SK-N-SH (cell line): Measurements from ENCODE around the gene CD81. TPM values are rescaled to one million over a fixed set of nuclear protein-coding genes. Genes with fewer than 3 reads are reported as not detected.

Experiments used
- CTCF ChIA-PET: fragments of 300-600, 350-600 bp; formaldehyde crosslinking; extraction: SDS; loops from one replicate; lab custom pipeline; 2021; lab: Yijun Ruan, JAX
- POLR2A ChIA-PET: fragments of 350-600 bp; sonication (Branson Sonifier 250); formaldehyde crosslinking; extraction: SDS; loops from one replicate; lab custom pipeline; 2020; ENCODE audit warnings: antibody characterized with exemption, inconsistent platforms; lab: Yijun Ruan, JAX
- DNase-seq: peaks from one replicate; pipeline ENCODE4 v3.0.0; 2012
- H2AFZ ChIP-seq: fragments of 200-600 bp; sonication (generic); 2 replicates; pipeline ENCODE4 v1.8.1; 2016; ENCODE audit warnings: antibody characterized with exemption, mild to moderate bottlenecking, low read depth
- H3F3A ChIP-seq: fragments of 200-600 bp; sonication (generic); replicated peaks from 2 replicates; pipeline ENCODE3; 2016; ENCODE audit warnings: antibody characterized with exemption, mild to moderate bottlenecking; ENCODE audit not compliant: insufficient read depth
- H3K27ac ChIP-seq, 2 experiments: fragments of 200-500 bp in 1 of 2; fragments of 200-600 bp in 1 of 2; sonication (Bioruptor generic) in 1 of 2; sonication (generic), shearing (Covaris generic) in 1 of 2; 2 replicates each; pipeline versions ENCODE4 v1.5.1 to v1.6.1; 2014 to 2016; ENCODE audit warnings: low read depth in 2 of 2, inconsistent platforms in 1 of 2, low read length in 1 of 2, mild to moderate bottlenecking in 1 of 2, mixed read lengths in 1 of 2
- H3K27me3 ChIP-seq: fragments of 200-600 bp; sonication (generic), shearing (Covaris generic); 2 replicates; pipeline ENCODE4 v1.6.1; 2016; ENCODE audit warnings: mixed run types; ENCODE audit not compliant: insufficient read depth
- H3K36me3 ChIP-seq, 2 experiments: fragments of 200-500 bp in 1 of 2; fragments of 200-600 bp in 1 of 2; sonication (Bioruptor generic) in 1 of 2; sonication (generic) in 1 of 2; replicated peaks in 1 of 2; 2 replicates each; pipeline versions ENCODE3 to v1.5.1; 2014 to 2016; ENCODE audit warnings: low read length in 1 of 2, mild to moderate bottlenecking in 1 of 2; ENCODE audit not compliant: insufficient read depth in 2 of 2, control insufficient read depth in 1 of 2
- H3K4me1 ChIP-seq, 2 experiments: fragments of 200-500 bp in 1 of 2; fragments of 200-600 bp in 1 of 2; sonication (Bioruptor generic) in 1 of 2; sonication (generic), shearing (Covaris generic) in 1 of 2; 2 replicates each; pipeline versions ENCODE4 v1.5.1 to v1.6.1; 2014 to 2016; ENCODE audit warnings: low read depth in 1 of 2, low read length in 1 of 2, mixed run types in 1 of 2; ENCODE audit not compliant: insufficient read depth in 2 of 2, control insufficient read depth in 1 of 2
- H3K4me2 ChIP-seq: fragments of 200-600 bp; sonication (generic), shearing (Covaris generic); 2 replicates; pipeline ENCODE4 v1.6.1; 2017; ENCODE audit warnings: mixed run types
- H3K4me3 ChIP-seq, 2 experiments: fragments of 200-500 bp in 1 of 2; fragments of 200-600 bp in 1 of 2; sonication (Bioruptor generic) in 1 of 2; sonication (generic), shearing (Covaris generic) in 1 of 2; 2 replicates each; pipeline versions ENCODE4 v1.5.1 to v1.8.1; 2014 to 2016; ENCODE audit warnings: low read depth in 2 of 2, inconsistent platforms in 1 of 2, low read length in 1 of 2, mild to moderate bottlenecking in 1 of 2, mixed read lengths in 1 of 2, moderate library complexity in 1 of 2
- H3K79me2 ChIP-seq: fragments of 200-600 bp; sonication (generic); 2 replicates; pipeline ENCODE4 v1.8.1; 2017; ENCODE audit warnings: mild to moderate bottlenecking; ENCODE audit not compliant: insufficient read depth
- H3K9ac ChIP-seq: fragments of 200-600 bp; sonication (generic); 2 replicates; pipeline ENCODE4 v1.6.1; 2017; ENCODE audit warnings: mixed run types
- H3K9me2 ChIP-seq: fragments of 200-600 bp; sonication (generic); 2 replicates; pipeline ENCODE4 v1.6.1; 2017; ENCODE audit warnings: mixed run types
- H3K9me3 ChIP-seq: fragments of 200-600 bp; sonication (generic); 2 replicates; pipeline ENCODE4 v1.6.1; 2017; ENCODE audit warnings: mixed run types, mild to moderate bottlenecking, moderate library complexity
- H4K20me1 ChIP-seq: fragments of 200-600 bp; sonication (generic); 2 replicates; pipeline ENCODE4 v1.6.1; 2017; ENCODE audit warnings: mild to moderate bottlenecking, mixed run types; ENCODE audit not compliant: insufficient read depth
- CHD2 ChIP-seq: fragments of 150-350 bp; IDR thresholded peaks from 2 replicates; pipeline ENCODE4 v1.6.1; 2018; ENCODE audit warnings: low read length; ENCODE audit not compliant: partially characterized antibody
- EP300 ChIP-seq, 2 experiments: IDR thresholded peaks; 2 replicates each; pipeline versions ENCODE4 v1.4.0 to v1.6.1; 2012; ENCODE audit warnings: borderline replicate concordance in 1 of 2, low read depth in 1 of 2, low read length in 1 of 2
- EZH2phosphoT487 ChIP-seq: fragments of 200-600 bp; sonication (generic); IDR thresholded peaks from 2 replicates; pipeline ENCODE4 v1.6.1; 2017; ENCODE audit warnings: low read depth, mixed run types, mild to moderate bottlenecking, antibody characterized with exemption, moderate library complexity, borderline replicate concordance
- JUND ChIP-seq: IDR thresholded peaks from 2 replicates; pipeline ENCODE4 v1.4.0; 2012
- MXI1 ChIP-seq: IDR thresholded peaks from 2 replicates; pipeline ENCODE4 v1.6.1; 2012; ENCODE audit warnings: mild to moderate bottlenecking, low read depth, low read length, improper control_type of control experiment
- NFIC ChIP-seq: IDR thresholded peaks from 2 replicates; pipeline ENCODE4 v1.4.0; 2012; ENCODE audit warnings: borderline replicate concordance
- POLR2AphosphoS5 ChIP-seq: IDR thresholded peaks from 2 replicates; pipeline ENCODE4 v1.6.1; 2012; ENCODE audit warnings: low read depth, low read length
- RAD21 ChIP-seq: IDR thresholded peaks from 2 replicates; pipeline ENCODE4 v1.6.1; 2012; ENCODE audit warnings: mild to moderate bottlenecking, low read length
- RFX5 ChIP-seq: IDR thresholded peaks from 2 replicates; pipeline ENCODE4 v1.6.1; 2012; ENCODE audit warnings: mild to moderate bottlenecking, improper control_type of control experiment, low read length
- TAF1 ChIP-seq: IDR thresholded peaks from 2 replicates; pipeline ENCODE4 v1.6.1; 2012; ENCODE audit warnings: low read depth, mild to moderate bottlenecking, low read length, moderate library complexity, borderline replicate concordance
- TEAD4 ChIP-seq: IDR thresholded peaks from 2 replicates; pipeline ENCODE4 v1.4.0; 2012; ENCODE audit warnings: mild to moderate bottlenecking, borderline replicate concordance; ENCODE audit not compliant: insufficient read depth
- WGBS: methylation state at CpG from one replicate; pipeline ENCODE4 v1.1.6; 2017; ENCODE audit warnings: low lambda C conversion rate; 5-methylcytosine and 5-hydroxymethylcytosine counted together
- polyA plus RNA-seq, 3 experiments: library from polyadenylated mRNA; depleted of rRNA; stranded (reverse); fragments of >200 nt; gene quantifications; 2 replicates each; pipeline ENCODE4 v1.2.3, GENCODE V29; 2012
- TF ChIP-seq, protein P1 (sequence below): fragments of 150-350 bp; IDR thresholded peaks from 2 replicates; pipeline ENCODE4 v1.6.1; 2016; ENCODE audit warnings: mild to moderate bottlenecking, low read depth, low read length
- TF ChIP-seq, protein P2 (sequence below): IDR thresholded peaks from 2 replicates; pipeline ENCODE4; 2012
- TF ChIP-seq, protein P3 (sequence below): fragments of 200-600 bp; sonication (generic); IDR thresholded peaks from 2 replicates; pipeline ENCODE4 v1.6.1; 2017; ENCODE audit warnings: antibody characterized with exemption, mild to moderate bottlenecking, moderate library complexity
- TF ChIP-seq, protein P4 (sequence below): IDR thresholded peaks from 2 replicates; pipeline ENCODE4 v1.4.0; 2012; ENCODE audit warnings: low read depth, borderline replicate concordance

The CD81 gene
- polyA plus RNA-seq, 1 of the 3 experiments (the other 2 are of a cell fraction): 517 TPM

DNA sequence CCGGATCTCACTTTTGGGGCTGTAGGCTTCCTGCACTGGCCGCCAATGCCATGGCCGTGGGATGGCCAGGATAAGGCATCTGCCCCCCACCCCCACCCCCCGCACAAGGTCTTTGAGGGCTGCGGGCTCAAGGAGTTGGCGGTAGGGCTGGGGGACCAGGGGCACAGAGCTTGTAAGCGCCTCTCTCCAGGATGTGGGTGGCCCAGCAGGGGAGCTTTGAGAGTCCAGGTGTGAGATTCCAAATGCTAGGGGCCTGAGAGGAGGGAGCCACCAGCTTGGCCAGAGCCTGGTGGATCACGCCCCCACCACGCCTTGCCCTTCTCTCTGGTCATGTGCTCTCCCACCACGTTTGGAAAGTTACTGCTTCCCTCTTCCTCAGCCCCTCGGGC lies 5.0 kb downstream of the CD81 start (continued):
- TF ChIP-seq EP300 (IDR thresholded peaks at IDR 0.05; ENCODE audit: borderline replicate concordance in 1 of 2, low read depth in 1 of 2, low read length in 1 of 2): no peak
- TF ChIP-seq MXI1: no peak
- no peak for TF ChIP-seq NFIC
- TF ChIP-seq TAF1: no peak
- TF ChIP-seq JUND: no peak
- TF ChIP-seq, all 33 proteins: peak for 0

DNA sequence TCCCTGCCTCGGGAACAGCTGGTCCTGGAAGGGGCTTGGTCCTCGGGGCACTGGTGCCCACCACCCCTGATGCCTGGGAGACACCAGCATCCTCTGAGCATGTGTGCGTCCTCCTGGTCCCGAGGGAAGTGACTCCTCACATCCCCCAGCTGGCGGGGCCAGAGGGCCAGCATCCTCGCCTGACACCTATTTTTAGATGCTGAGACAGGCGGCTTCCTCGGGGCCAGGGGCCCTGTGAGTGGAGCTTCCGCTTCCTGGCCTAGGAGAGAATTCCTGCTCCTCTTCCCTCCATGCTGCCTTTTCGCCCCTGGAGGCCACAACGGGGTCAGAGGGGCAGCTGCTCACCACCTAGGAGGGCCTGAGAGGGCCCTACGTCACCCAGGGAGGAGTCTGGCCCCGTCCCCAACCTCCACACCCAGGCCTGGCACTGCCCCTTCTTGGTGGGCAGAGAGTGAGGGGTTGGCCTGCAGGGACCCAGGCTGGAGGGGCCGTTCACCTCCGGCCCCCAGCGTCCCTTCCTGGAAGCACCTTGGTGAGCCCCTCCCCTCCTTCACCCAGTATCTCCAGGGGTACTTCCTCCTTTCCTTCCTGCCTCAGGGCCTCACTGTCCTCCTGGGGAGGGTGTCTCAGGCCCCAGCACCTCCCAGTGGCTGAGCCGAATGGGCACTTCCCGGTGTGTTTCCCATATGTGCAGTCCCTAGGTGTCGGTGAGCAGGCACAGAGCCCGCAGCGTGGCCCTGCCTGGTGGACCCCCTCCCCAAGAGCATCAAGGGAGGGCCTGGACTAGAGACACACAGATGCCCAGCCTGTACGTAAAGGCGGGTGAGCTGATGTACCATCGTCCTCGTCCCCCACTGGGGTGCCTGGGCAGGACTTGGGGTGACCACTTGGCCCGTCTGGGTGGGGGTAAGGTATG lies 6.1 kb downstream of the CD81 start:
- no peak overlapping the region for H3K4me3 ChIP-seq
- H3K36me3 ChIP-seq: peaks cover 0 to 15% of the 10 kb centered on the region in 2 experiments
- CTCF ChIA-PET: interaction anchor here (0.8 to 3.9 kb wide), 4 partner anchors 17 to 186 kb away, joined by 3 to 18 read pairs (median 7); partner anchors contain the start of gene TSSC4
- H3K27ac ChIP-seq: no peak overlapping the region; a peak in 2 of 4 replicates
- WGBS: 96% methylated on average over 3 of the region's 26 CpGs
- H3K9me2 ChIP-seq: no peaks in the 10 kb centered on the region
- H2AFZ ChIP-seq: no peak overlapping the region
- no peak for DNase-seq
- H3K9ac ChIP-seq: no peak overlapping the region
- no peaks in the 10 kb centered on the region for H3F3A ChIP-seq
- peaks cover 95% of the 10 kb centered on the region for H3K79me2 ChIP-seq
- no peaks in the 10 kb centered on the region for H3K9me3 ChIP-seq
- no peak overlapping the region for H3K4me2 ChIP-seq
- H4K20me1 ChIP-seq: peaks cover 96% of the 10 kb centered on the region
- POLR2A ChIA-PET: interaction anchor here (1.0 to 1.2 kb wide), 2 partner anchors 17 to 148 kb away, joined by 3 read pairs; partner anchors contain the start of gene TSSC4
- H3K4me1 ChIP-seq: peaks cover 9 to 35% of the 10 kb centered on the region in 2 experiments; a peak in 2 of 4 replicates
- no peaks in the 10 kb centered on the region for H3K27me3 ChIP-seq
- TF ChIP-seq POLR2AphosphoS5: no peak
- TF ChIP-seq, protein P1, sequence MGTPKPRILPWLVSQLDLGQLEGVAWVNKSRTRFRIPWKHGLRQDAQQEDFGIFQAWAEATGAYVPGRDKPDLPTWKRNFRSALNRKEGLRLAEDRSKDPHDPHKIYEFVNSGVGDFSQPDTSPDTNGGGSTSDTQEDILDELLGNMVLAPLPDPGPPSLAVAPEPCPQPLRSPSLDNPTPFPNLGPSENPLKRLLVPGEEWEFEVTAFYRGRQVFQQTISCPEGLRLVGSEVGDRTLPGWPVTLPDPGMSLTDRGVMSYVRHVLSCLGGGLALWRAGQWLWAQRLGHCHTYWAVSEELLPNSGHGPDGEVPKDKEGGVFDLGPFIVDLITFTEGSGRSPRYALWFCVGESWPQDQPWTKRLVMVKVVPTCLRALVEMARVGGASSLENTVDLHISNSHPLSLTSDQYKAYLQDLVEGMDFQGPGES: no peak
- TF ChIP-seq, protein P2, sequence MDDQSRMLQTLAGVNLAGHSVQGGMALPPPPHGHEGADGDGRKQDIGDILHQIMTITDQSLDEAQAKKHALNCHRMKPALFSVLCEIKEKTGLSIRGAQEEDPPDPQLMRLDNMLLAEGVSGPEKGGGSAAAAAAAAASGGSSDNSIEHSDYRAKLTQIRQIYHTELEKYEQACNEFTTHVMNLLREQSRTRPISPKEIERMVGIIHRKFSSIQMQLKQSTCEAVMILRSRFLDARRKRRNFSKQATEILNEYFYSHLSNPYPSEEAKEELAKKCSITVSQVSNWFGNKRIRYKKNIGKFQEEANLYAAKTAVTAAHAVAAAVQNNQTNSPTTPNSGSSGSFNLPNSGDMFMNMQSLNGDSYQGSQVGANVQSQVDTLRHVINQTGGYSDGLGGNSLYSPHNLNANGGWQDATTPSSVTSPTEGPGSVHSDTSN: no peak
- no peak for TF ChIP-seq RAD21
- TF ChIP-seq, protein P3, sequence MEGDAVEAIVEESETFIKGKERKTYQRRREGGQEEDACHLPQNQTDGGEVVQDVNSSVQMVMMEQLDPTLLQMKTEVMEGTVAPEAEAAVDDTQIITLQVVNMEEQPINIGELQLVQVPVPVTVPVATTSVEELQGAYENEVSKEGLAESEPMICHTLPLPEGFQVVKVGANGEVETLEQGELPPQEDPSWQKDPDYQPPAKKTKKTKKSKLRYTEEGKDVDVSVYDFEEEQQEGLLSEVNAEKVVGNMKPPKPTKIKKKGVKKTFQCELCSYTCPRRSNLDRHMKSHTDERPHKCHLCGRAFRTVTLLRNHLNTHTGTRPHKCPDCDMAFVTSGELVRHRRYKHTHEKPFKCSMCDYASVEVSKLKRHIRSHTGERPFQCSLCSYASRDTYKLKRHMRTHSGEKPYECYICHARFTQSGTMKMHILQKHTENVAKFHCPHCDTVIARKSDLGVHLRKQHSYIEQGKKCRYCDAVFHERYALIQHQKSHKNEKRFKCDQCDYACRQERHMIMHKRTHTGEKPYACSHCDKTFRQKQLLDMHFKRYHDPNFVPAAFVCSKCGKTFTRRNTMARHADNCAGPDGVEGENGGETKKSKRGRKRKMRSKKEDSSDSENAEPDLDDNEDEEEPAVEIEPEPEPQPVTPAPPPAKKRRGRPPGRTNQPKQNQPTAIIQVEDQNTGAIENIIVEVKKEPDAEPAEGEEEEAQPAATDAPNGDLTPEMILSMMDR: no peak
- TF ChIP-seq TEAD4: no peak
- no peak for TF ChIP-seq TAF1
- TF ChIP-seq, protein P4, sequence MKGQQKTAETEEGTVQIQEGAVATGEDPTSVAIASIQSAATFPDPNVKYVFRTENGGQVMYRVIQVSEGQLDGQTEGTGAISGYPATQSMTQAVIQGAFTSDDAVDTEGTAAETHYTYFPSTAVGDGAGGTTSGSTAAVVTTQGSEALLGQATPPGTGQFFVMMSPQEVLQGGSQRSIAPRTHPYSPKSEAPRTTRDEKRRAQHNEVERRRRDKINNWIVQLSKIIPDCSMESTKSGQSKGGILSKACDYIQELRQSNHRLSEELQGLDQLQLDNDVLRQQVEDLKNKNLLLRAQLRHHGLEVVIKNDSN: no peak
- TF ChIP-seq CHD2: no peak
- TF ChIP-seq RFX5: no peak
- no peak for TF ChIP-seq EZH2phosphoT487
